DND-41 (cell line): ENCODE measurements around the gene NUDC.

Experiments
- ATAC-seq: fragments of 200-7000 bp; cut with Tn5 transposase; 3 replicates; pipeline ENCODE4 v1.9.1; 2021; ENCODE audit warnings: low read depth; ENCODE audit not compliant: insufficient read depth
- DNase-seq: peaks from one replicate; pipeline ENCODE4 v3.0.0-alpha.2; 2020
- H2AFZ ChIP-seq: 2 replicates; pipeline ENCODE4 v1.6.0; 2012; ENCODE audit warnings: low read depth, low read length
- H3K27ac ChIP-seq: 2 replicates; pipeline ENCODE4 v1.5.1; 2012; ENCODE audit warnings: low read length, inconsistent platforms
- H3K27me3 ChIP-seq: fragments of 200-600 bp; sonication (generic); 2 replicates; pipeline ENCODE4 v1.6.0; 2012; ENCODE audit warnings: low read length, mild to moderate bottlenecking, inconsistent platforms; ENCODE audit not compliant: insufficient read depth, poor library complexity
- H3K36me3 ChIP-seq: 2 replicates; pipeline ENCODE4 v1.5.1; 2012; ENCODE audit warnings: low read length, inconsistent platforms; ENCODE audit not compliant: insufficient read depth
- H3K4me1 ChIP-seq: 2 replicates; pipeline ENCODE4 v1.5.1; 2012; ENCODE audit warnings: mild to moderate bottlenecking, low read length; ENCODE audit not compliant: insufficient read depth
- H3K4me2 ChIP-seq: 2 replicates; pipeline ENCODE4 v1.6.0; 2012; ENCODE audit warnings: mild to moderate bottlenecking, moderate library complexity, low read length, inconsistent platforms; ENCODE audit not compliant: insufficient read depth
- H3K4me3 ChIP-seq, 2 experiments: fragments of 200-600 bp in 1 of 2; shearing (Covaris generic) in 1 of 2; 2 replicates each; pipeline ENCODE4 v1.5.1; 2012 to 2016; ENCODE audit warnings: inconsistent platforms in 2 of 2, low read length in 2 of 2, mild to moderate bottlenecking in 2 of 2, low read depth in 1 of 2, moderate library complexity in 1 of 2
- H3K79me2 ChIP-seq: 2 replicates; pipeline ENCODE4 v1.6.0; 2012; ENCODE audit warnings: low read length, inconsistent platforms; ENCODE audit not compliant: insufficient read depth
- H3K9ac ChIP-seq: 2 replicates; pipeline ENCODE4 v1.6.0; 2012; ENCODE audit warnings: low read depth, mild to moderate bottlenecking, inconsistent platforms, low read length, moderate library complexity
- H3K9me3 ChIP-seq: 2 replicates; pipeline ENCODE4 v1.5.1; 2012; ENCODE audit warnings: low read length, moderate library complexity, mild to moderate bottlenecking, inconsistent platforms; ENCODE audit not compliant: insufficient read depth, severe bottlenecking
- H4K20me1 ChIP-seq: 2 replicates; pipeline ENCODE4 v1.6.0; 2012; ENCODE audit warnings: low read length; ENCODE audit not compliant: insufficient read depth
- EZH2 ChIP-seq: IDR thresholded peaks from 3 replicates; pipeline ENCODE4 v1.6.1; 2012; ENCODE audit warnings: borderline replicate concordance, low read depth, mild to moderate bottlenecking, moderate library complexity, low read length, inconsistent platforms; ENCODE audit not compliant: severe bottlenecking
- TF ChIP-seq, protein P1 (sequence below): IDR thresholded peaks from 2 replicates; pipeline ENCODE4 v1.5.1; 2012; ENCODE audit warnings: borderline replicate concordance, low read length, moderate library complexity, mild to moderate bottlenecking; ENCODE audit not compliant: poor library complexity, severe bottlenecking; ENCODE audit errors: extremely low read depth

NUDC gene

GRCh38 chr1:26965628-26966027, 44.1 kb downstream of the NUDC start:
- Histone ChIP-seq H3K27ac (no peak overlapping the region), H3K9ac (no peak overlapping the region), H3K27me3 (no peaks in the 10 kb centered on the region), H3K4me2 (no peak overlapping the region), H2AFZ (no peak overlapping the region), H3K4me1 (no peaks in the 10 kb centered on the region), H3K4me3 (no peak overlapping the region), H4K20me1 (no peaks in the 10 kb centered on the region), H3K9me3 (no peaks in the 10 kb centered on the region), H3K36me3 (no peaks in the 10 kb centered on the region), H3K79me2 (no peaks in the 10 kb centered on the region)
- TF ChIP-seq, protein P1, sequence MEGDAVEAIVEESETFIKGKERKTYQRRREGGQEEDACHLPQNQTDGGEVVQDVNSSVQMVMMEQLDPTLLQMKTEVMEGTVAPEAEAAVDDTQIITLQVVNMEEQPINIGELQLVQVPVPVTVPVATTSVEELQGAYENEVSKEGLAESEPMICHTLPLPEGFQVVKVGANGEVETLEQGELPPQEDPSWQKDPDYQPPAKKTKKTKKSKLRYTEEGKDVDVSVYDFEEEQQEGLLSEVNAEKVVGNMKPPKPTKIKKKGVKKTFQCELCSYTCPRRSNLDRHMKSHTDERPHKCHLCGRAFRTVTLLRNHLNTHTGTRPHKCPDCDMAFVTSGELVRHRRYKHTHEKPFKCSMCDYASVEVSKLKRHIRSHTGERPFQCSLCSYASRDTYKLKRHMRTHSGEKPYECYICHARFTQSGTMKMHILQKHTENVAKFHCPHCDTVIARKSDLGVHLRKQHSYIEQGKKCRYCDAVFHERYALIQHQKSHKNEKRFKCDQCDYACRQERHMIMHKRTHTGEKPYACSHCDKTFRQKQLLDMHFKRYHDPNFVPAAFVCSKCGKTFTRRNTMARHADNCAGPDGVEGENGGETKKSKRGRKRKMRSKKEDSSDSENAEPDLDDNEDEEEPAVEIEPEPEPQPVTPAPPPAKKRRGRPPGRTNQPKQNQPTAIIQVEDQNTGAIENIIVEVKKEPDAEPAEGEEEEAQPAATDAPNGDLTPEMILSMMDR: no peak
- no peak for TF ChIP-seq EZH2
- no peak for ATAC-seq
- no peak for DNase-seq

- H3K4me2 ChIP-seq: no peak overlapping the region
- no peak overlapping the region for H3K9ac ChIP-seq
- no peaks in the 10 kb centered on the region for H3K9me3 ChIP-seq
- no peaks in the 10 kb centered on the region for H3K79me2 ChIP-seq
- ATAC-seq (no peak), DNase-seq (no peak)
- H3K4me1 ChIP-seq: no peaks in the 10 kb centered on the region
- no peak overlapping the region for H3K27ac ChIP-seq
- TF ChIP-seq EZH2: no peak
- TF ChIP-seq, protein P1: no peak
- H2AFZ ChIP-seq: no peak overlapping the region
- no peaks in the 10 kb centered on the region for H3K27me3 ChIP-seq
- no peak overlapping the region for H3K4me3 ChIP-seq
- no peaks in the 10 kb centered on the region for H3K36me3 ChIP-seq
- no peaks in the 10 kb centered on the region for H4K20me1 ChIP-seq
These were observed 49.3 kb downstream of the NUDC start for GRCh38 chr1:26970810-26971209.

- Histone ChIP-seq H3K27ac (no peak overlapping the region), H3K9me3 (no peaks in the 10 kb centered on the region), H3K36me3 (no peaks in the 10 kb centered on the region), H3K4me1 (no peaks in the 10 kb centered on the region), H3K9ac (no peak overlapping the region), H3K4me3 (no peak overlapping the region), H3K27me3 (no peaks in the 10 kb centered on the region), H3K79me2 (no peaks in the 10 kb centered on the region), H3K4me2 (no peak overlapping the region), H4K20me1 (no peaks in the 10 kb centered on the region), H2AFZ (no peak overlapping the region)
- no peak for TF ChIP-seq EZH2
- TF ChIP-seq, protein P1: no peak
- DNase-seq (no peak), ATAC-seq (no peak)
These were observed 50.0 kb downstream of the NUDC start for GRCh38 chr1:26971590-26971989.

- DNase-seq: no peak
- ATAC-seq: peak; percentile 39; the same call in 1 of the 3 replicates
- H2AFZ ChIP-seq: no peak overlapping the region
These were observed 50.8 kb downstream of the NUDC start for GRCh38 chr1:26972390-26972789.

More at GRCh38 chr1:26972390-26972789, 50.8 kb downstream of the NUDC start:
- Histone ChIP-seq H3K27me3 (no peaks in the 10 kb centered on the region), H3K36me3 (no peaks in the 10 kb centered on the region), H3K27ac (no peak overlapping the region), H3K4me3 (no peak overlapping the region), H3K4me1 (no peaks in the 10 kb centered on the region), H3K9me3 (no peaks in the 10 kb centered on the region), H3K79me2 (no peaks in the 10 kb centered on the region), H3K9ac (no peak overlapping the region), H3K4me2 (no peak overlapping the region), H4K20me1 (no peaks in the 10 kb centered on the region)
- no peak for TF ChIP-seq EZH2
- TF ChIP-seq, protein P1: no peak
